Adipocyte (in vitro differentiated cells): Measurements from ENCODE around the gene CCDC201.

ENCODE experiments used
- DNase-seq: peaks from one replicate; pipeline ENCODE4 v3.0.0-alpha.2; 2015; ENCODE audit warnings: low read depth
- H3K27me3 ChIP-seq: replicated peaks from 2 replicates; pipeline ENCODE4 v1.7.0; 2013; ENCODE audit warnings: mild to moderate bottlenecking, low read length, moderate library complexity; ENCODE audit not compliant: control insufficient read depth, insufficient read depth
- H3K36me3 ChIP-seq: 2 replicates; pipeline ENCODE4 v1.7.0; 2013; ENCODE audit warnings: low read length, mild to moderate bottlenecking, moderate library complexity; ENCODE audit not compliant: control insufficient read depth, insufficient read depth, severe bottlenecking
- H3K4me1 ChIP-seq: 2 replicates; pipeline ENCODE4 v1.7.0; 2013; ENCODE audit warnings: mild to moderate bottlenecking, low read length, moderate library complexity; ENCODE audit not compliant: control insufficient read depth, insufficient read depth
- H3K4me3 ChIP-seq: 2 replicates; pipeline ENCODE4 v1.7.0; 2013; ENCODE audit warnings: mild to moderate bottlenecking, low read length, moderate library complexity
- H3K9ac ChIP-seq: 2 replicates; pipeline ENCODE4 v1.7.0; 2013; ENCODE audit warnings: mild to moderate bottlenecking, low read length, moderate library complexity
- H3K9me3 ChIP-seq: 2 replicates; pipeline ENCODE4 v1.7.0; 2013; ENCODE audit warnings: mild to moderate bottlenecking, low read length, moderate library complexity; ENCODE audit not compliant: control insufficient read depth

CCDC201 gene

GRCh38 chr7:45892407-45893035 is 19.6 kb upstream of the CCDC201 start:
- Histone ChIP-seq H3K27me3 (peaks cover 39% of the 10 kb centered on the region), H3K4me3 (no peak overlapping the region), H3K36me3 (no peaks in the 10 kb centered on the region), H3K9ac (no peak overlapping the region), H3K9me3 (no peaks in the 10 kb centered on the region), H3K4me1 (no peaks in the 10 kb centered on the region)
- no peak for DNase-seq

DNA sequence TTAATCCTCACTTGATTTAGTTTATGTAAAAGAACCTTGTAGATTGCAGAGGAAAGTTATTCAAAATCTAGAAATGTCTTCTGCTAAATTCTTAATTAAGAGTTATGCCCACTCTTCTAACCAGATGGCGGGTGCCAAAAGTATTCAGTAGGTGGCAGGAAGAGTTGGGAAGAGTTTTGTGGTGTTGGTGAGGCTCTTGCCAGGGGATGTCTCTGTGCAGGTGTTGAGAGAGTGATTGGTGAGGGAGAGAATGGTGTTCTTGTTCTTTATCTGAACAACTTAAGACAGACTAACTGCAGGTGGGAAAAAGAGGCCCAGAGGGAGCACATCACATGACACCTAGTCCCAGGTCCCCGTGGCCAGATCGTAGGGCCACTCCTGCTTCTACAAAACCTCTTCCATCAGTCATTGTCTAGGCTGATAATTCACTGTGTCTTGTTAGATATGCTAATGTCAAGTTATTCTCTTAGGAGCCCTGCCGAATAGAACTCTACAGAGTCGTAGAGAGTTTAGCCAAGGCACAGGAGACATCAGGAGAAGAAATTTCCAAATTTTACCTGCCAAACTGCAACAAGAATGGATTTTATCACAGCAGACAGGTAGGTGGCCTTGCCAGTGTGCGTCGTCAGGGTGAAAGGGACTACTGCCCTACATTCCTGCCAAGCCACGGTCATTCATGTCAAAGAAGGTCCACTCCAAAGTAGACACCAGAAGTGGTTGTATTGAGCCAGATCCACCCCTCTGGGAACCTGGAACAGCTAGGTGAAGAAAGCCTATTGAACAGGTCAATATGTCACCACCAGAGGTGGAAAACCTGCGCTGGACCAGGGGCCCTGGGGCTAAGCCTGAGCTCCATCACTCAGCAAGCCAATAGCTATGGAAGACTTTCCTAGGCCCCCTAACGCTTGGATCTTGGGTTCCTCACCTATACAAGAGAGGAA is 18.9 kb upstream of the CCDC201 start:
- Histone ChIP-seq H3K9ac (no peak overlapping the region), H3K4me1 (no peaks in the 10 kb centered on the region), H3K36me3 (no peaks in the 10 kb centered on the region), H3K4me3 (no peak overlapping the region), H3K9me3 (no peaks in the 10 kb centered on the region), H3K27me3 (peaks cover 45% of the 10 kb centered on the region)
- DNase-seq: no peak

DNA sequence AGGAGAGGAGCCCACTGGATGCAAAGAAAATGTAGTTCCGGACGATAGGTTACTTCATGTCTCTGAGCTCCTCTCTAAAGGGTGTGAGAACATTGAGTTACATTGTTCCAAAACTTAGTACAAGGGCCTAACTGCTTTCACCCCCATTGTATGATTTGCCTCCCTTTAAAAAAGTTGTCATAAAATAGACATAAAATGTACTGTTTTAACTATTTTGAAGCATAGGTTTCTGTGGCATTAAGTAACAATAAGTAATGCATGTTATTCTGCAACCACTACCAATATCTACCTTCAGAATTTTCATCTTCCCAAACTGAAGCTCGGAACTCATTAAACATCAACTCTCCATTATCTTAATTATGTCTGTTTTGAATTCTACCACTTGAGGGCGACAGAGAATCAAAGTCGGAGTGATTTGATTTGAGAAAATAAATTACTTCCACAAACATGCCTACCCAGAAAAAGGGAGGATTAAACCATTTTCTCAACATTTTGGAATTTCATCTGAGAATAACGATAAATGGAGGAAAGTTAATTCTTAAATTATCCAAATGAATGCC is 18.1 kb upstream of the CCDC201 start:
- Histone ChIP-seq H3K4me3 (no peak overlapping the region), H3K27me3 (peaks cover 47% of the 10 kb centered on the region), H3K36me3 (no peaks in the 10 kb centered on the region), H3K9ac (no peak overlapping the region), H3K9me3 (no peaks in the 10 kb centered on the region), H3K4me1 (no peaks in the 10 kb centered on the region)
- peak; percentile 84 for DNase-seq

GRCh38 chr7:45890125-45890901 is 17.4 kb upstream of the CCDC201 start:
- Histone ChIP-seq H3K27me3 (peaks cover 47% of the 10 kb centered on the region), H3K36me3 (no peaks in the 10 kb centered on the region), H3K9ac (no peak overlapping the region), H3K4me3 (no peak overlapping the region), H3K9me3 (no peaks in the 10 kb centered on the region), H3K4me1 (no peaks in the 10 kb centered on the region)
- DNase-seq: no peak

DNA sequence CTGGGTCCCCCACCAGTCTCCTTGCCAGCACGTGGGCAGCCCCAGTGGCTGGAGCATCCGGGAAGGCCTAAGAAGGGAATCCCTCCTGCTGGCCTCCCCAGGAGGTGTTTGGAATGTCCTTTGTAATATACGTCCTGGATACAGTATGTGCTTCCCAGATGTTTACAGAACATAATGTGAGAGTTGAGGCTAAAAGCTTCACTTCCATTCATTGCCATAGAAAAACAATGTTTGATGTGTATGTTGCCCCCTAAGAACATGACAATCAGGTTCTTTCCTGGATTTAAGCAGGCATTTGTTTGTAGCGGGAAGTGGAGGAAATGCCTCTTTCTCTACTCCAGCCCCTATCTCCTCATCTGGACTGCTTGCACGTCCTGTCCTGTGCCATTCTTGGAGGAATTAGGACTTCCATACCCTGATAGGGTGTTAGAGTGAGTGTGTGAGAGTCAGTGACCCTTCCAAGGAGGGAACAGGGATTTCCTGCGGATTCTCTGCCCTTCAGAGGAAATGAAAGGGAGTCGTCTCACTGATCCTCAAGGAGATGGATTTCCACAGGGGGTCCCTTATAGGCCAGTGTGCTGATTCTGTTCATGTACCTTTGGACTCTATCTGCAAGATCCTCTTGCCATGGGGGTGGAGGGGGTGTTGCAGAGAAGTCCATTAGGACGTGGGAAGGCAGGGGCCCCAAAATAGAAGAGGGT is 16.6 kb upstream of the CCDC201 start:
- H3K4me1 ChIP-seq: no peaks in the 10 kb centered on the region
- H3K4me3 ChIP-seq: no peak overlapping the region
- no peaks in the 10 kb centered on the region for H3K36me3 ChIP-seq
- peaks cover 47% of the 10 kb centered on the region for H3K27me3 ChIP-seq
- DNase-seq: no peak
- H3K9ac ChIP-seq: no peak overlapping the region
- H3K9me3 ChIP-seq: no peaks in the 10 kb centered on the region

GRCh38 chr7:45888993-45889366 is 16.1 kb upstream of the CCDC201 start:
- Histone ChIP-seq H3K27me3 (peaks cover 45% of the 10 kb centered on the region), H3K9ac (no peak overlapping the region), H3K4me1 (no peaks in the 10 kb centered on the region), H3K4me3 (no peak overlapping the region), H3K36me3 (no peaks in the 10 kb centered on the region), H3K9me3 (no peaks in the 10 kb centered on the region)
- DNase-seq: no peak

GRCh38 chr7:45888185-45888992 is 15.5 kb upstream of the CCDC201 start, which contains the start of gene IGFBP1:
Gene IGFBP1, plus strand, starts transcription at chr7:45888488. Its CDS starts 165 bp downstream, at chr7:45888653.
- no peaks in the 10 kb centered on the region for H3K9me3 ChIP-seq
- H3K4me1 ChIP-seq: no peaks in the 10 kb centered on the region
- no peaks in the 10 kb centered on the region for H3K36me3 ChIP-seq
- peaks cover 39% of the 10 kb centered on the region for H3K27me3 ChIP-seq
- H3K4me3 ChIP-seq: peak within 1 kb of the TSS; percentile 61
- no peak within 1 kb of the TSS for H3K9ac ChIP-seq
- DNase-seq: peak; percentile 63

- peaks cover 37% of the 10 kb centered on the region for H3K27me3 ChIP-seq
- H3K36me3 ChIP-seq: no peaks in the 10 kb centered on the region
- no peak overlapping the region for H3K4me3 ChIP-seq
- no peak for DNase-seq
- no peaks in the 10 kb centered on the region for H3K9me3 ChIP-seq
- peaks cover 4% of the 10 kb centered on the region for H3K4me1 ChIP-seq
- no peak overlapping the region for H3K9ac ChIP-seq
Observed at GRCh38 chr7:45886931-45887667, 14.2 kb upstream of the CCDC201 start.

- H3K4me3 ChIP-seq: no peak overlapping the region
- H3K36me3 ChIP-seq: no peaks in the 10 kb centered on the region
- H3K4me1 ChIP-seq: peaks cover 10% of the 10 kb centered on the region
- DNase-seq: peak; percentile 19
- no peaks in the 10 kb centered on the region for H3K9me3 ChIP-seq
- no peak overlapping the region for H3K9ac ChIP-seq
- peaks cover 30% of the 10 kb centered on the region for H3K27me3 ChIP-seq
Observed at GRCh38 chr7:45885264-45885882, 12.5 kb upstream of the CCDC201 start.
